BE2C (cell line): ENCODE results near the gene WNT16.

Source experiments
- DNase-seq: peaks from one replicate; pipeline ENCODE4 v3.0.0-alpha.2; 2020
- H3K27me3 ChIP-seq: fragments of 250-450 bp; sonication (Bioruptor Pico); 2 replicates; pipeline ENCODE4 v1.5.1; 2020; ENCODE audit warnings: mild to moderate bottlenecking
- H3K36me3 ChIP-seq: fragments of 250-450 bp; sonication (Bioruptor Pico); 2 replicates; pipeline ENCODE4 v1.5.1; 2020; ENCODE audit warnings: mild to moderate bottlenecking
- H3K4me1 ChIP-seq: fragments of 250-450 bp; sonication (Bioruptor Pico); 2 replicates; pipeline ENCODE4 v1.5.1; 2020
- H3K4me3 ChIP-seq: 2 replicates; pipeline ENCODE4 v1.5.1; 2011; ENCODE audit warnings: low read depth, low read length
- H3K9me3 ChIP-seq: fragments of 250-450 bp; sonication (Bioruptor Pico); 2 replicates; pipeline ENCODE4 v1.5.1; 2020
- CTCF ChIP-seq: IDR thresholded peaks from 2 replicates; pipeline ENCODE4 v1.5.1; 2012; ENCODE audit warnings: mild to moderate bottlenecking, low read depth, low read length

Gene WNT16

GRCh38 chr7:121385800-121386179 is 57.0 kb downstream of the WNT16 start:
- TF ChIP-seq CTCF = no peak
- Histone ChIP-seq H3K9me3 (no peaks in the 10 kb centered on the region), H3K27me3 (no peaks in the 10 kb centered on the region), H3K36me3 (0 out of 2 replicates have a peak, but pooled peaks cover 2% of the 10 kb centered on the region), H3K4me1 (no peaks in the 10 kb centered on the region; the same call in 1 of the 2 replicates), H3K4me3 (no peak overlapping the region)
- no peak for DNase-seq

- no peak overlapping the region for H3K4me3 ChIP-seq
- no peaks in the 10 kb centered on the region; the same call in 1 of the 2 replicates for H3K4me1 ChIP-seq
- H3K9me3 ChIP-seq = no peaks in the 10 kb centered on the region
- DNase-seq = no peak
- no peaks in the 10 kb centered on the region for H3K27me3 ChIP-seq
- H3K36me3 ChIP-seq = peaks cover 5% of the 10 kb centered on the region
- TF ChIP-seq CTCF = no peak
Measured at GRCh38 chr7:121388950-121389349, 60.1 kb downstream of the WNT16 start.

- H3K36me3 ChIP-seq = peaks cover 5% of the 10 kb centered on the region
- no peak overlapping the region for H3K4me3 ChIP-seq
- no peaks in the 10 kb centered on the region; the same call in 1 of the 2 replicates for H3K4me1 ChIP-seq
- no peaks in the 10 kb centered on the region for H3K27me3 ChIP-seq
- TF ChIP-seq CTCF = no peak
- H3K9me3 ChIP-seq = no peaks in the 10 kb centered on the region
- no peak for DNase-seq
Measured at GRCh38 chr7:121390109-121390508, 61.3 kb downstream of the WNT16 start.

GRCh38 chr7:121390617-121391016 is 61.8 kb downstream of the WNT16 start:
- no peak for TF ChIP-seq CTCF
- Histone ChIP-seq H3K4me1 (no peaks in the 10 kb centered on the region; the same call in 1 of the 2 replicates), H3K4me3 (no peak overlapping the region), H3K9me3 (no peaks in the 10 kb centered on the region), H3K27me3 (no peaks in the 10 kb centered on the region), H3K36me3 (peaks cover 5% of the 10 kb centered on the region)
- no peak for DNase-seq
